Sigmoid colon (tissue), 7 donors: Measurements from ENCODE around the gene ITGA11. TPM values are rescaled to one million over a fixed set of nuclear protein-coding genes. Genes with fewer than 3 reads are reported as not detected.

Experiments
- DNase-seq: peaks from one replicate; pipeline ENCODE4 v3.0.0-alpha.2; 2019
- H3K27ac ChIP-seq, 4 donors: fragments of 200-600 bp; sonication (generic); one replicate each; pipeline ENCODE4 v1.5.1; 2016 to 2019; ENCODE audit warnings: mild to moderate bottlenecking in 1 of 4
- H3K27me3 ChIP-seq, 3 donors: fragments of 200-600 bp; sonication (generic); one replicate each; pipeline ENCODE4 v1.5.1; 2019; ENCODE audit warnings: mild to moderate bottlenecking in 1 of 3
- H3K36me3 ChIP-seq, 4 donors: fragments of 200-600 bp; sonication (generic); one replicate each; pipeline ENCODE4 v1.5.1; 2016 to 2019
- H3K4me1 ChIP-seq, 4 donors: fragments of 200-600 bp; sonication (generic); one replicate each; pipeline ENCODE4 v1.5.1; 2017 to 2019
- H3K4me3 ChIP-seq, 4 donors: fragments of 200-600 bp; sonication (generic); one replicate each; pipeline ENCODE4 v1.5.1; 2017 to 2019; ENCODE audit warnings: mild to moderate bottlenecking in 2 of 4, moderate library complexity in 1 of 4
- H3K9me3 ChIP-seq, 4 donors: fragments of 200-600 bp in 3 of 4; sonication (generic) in 3 of 4; one replicate each; pipeline versions ENCODE4 v1.5.1 to v1.6.1; 2013 to 2019
- CTCF ChIP-seq, 4 experiments: fragments of 450-650 bp in 3 of 4; fragments of 200-600 bp in 1 of 4; IDR thresholded peaks; one replicate each; pipeline ENCODE4 v1.5.1; 2016 to 2019; ENCODE audit warnings: antibody characterized with exemption in 4 of 4, mild to moderate bottlenecking in 3 of 4, moderate library complexity in 2 of 4
- EP300 ChIP-seq, 4 donors: sonication (generic); formaldehyde crosslinking; IDR thresholded peaks; one replicate each; pipeline ENCODE4 v1.6.1; 2017; ENCODE audit warnings: antibody characterized with exemption in 4 of 4
- POLR2A ChIP-seq, 2 donors: fragments of 450-650 bp; IDR thresholded peaks; one replicate each; pipeline ENCODE4 v1.6.1; 2016; ENCODE audit warnings: antibody characterized with exemption in 2 of 2, mild to moderate bottlenecking in 2 of 2, moderate library complexity in 2 of 2
- POLR2AphosphoS5 ChIP-seq, 4 donors: sonication (generic); formaldehyde crosslinking; IDR thresholded peaks; one replicate each; pipeline ENCODE4 v1.6.1; 2017; ENCODE audit warnings: antibody characterized with exemption in 4 of 4
- WGBS, 2 donors: extraction: QIAGEN DNeasy Blood & Tissue Kit; methylation state at CpG; one replicate each; pipeline ENCODE4 v1.1.7; 2013; 5-methylcytosine and 5-hydroxymethylcytosine counted together
- intact Hi-C: fragments of 100-400 bp; cut with DNase I; formaldehyde crosslinking; loops from one replicate; pipeline ENCODE4 v1.15.1; 2023
- polyA plus RNA-seq, 3 donors: library from polyadenylated mRNA; stranded (reverse); fragments of 200-250 nt; gene quantifications; one replicate each; pipeline ENCODE4 v1.2.3, GENCODE V29; 2013
- total RNA-seq, 4 donors: library from RNA; depleted of rRNA; stranded (reverse); fragments of >200 nt; gene quantifications; one replicate each; pipeline ENCODE4 v1.1.0, GENCODE V29; 2016
- donor health status: healthy with polysubstance abuse.
- donor health status: Bipolar disorder and iron deficiency.
- donor health status: healthy.

Gene ITGA11
- total and polyA plus RNA-seq, 7 donors, result 0.71 to 6.1 (median 1.2) TPM

- Histone ChIP-seq H3K36me3 (no peaks in the 10 kb centered on the region), H3K9me3 (no peaks in the 10 kb centered on the region), H3K27me3 (peaks cover 15 to 31% (median 29%) of the 10 kb centered on the region in 3 donors), H3K4me1 (peaks cover 0 to 18% (median 16%) of the 10 kb centered on the region in 4 donors), H3K4me3 (no peak overlapping the region), H3K27ac (no peak overlapping the region)
- intact Hi-C loops, result no loop called here
- DNase-seq, result no peak
- whole genome bisulfite sequencing, 2 donors, result 87 to 89% methylated on average over 1 of the region's 1 CpG
- TF ChIP-seq EP300 (IDR thresholded peaks at IDR 0.05) (no peak), POLR2AphosphoS5 (IDR thresholded peaks at IDR 0.05) (no peak), POLR2A (IDR thresholded peaks at IDR 0.05) (no peak), CTCF (IDR thresholded peaks at IDR 0.05) (no peak)
Observed at GRCh38 chr15:68427963-68428362, 4.0 kb downstream of the ITGA11 start.

GRCh38 chr15:68427366-68427765 is 4.6 kb downstream of the ITGA11 start:
- H3K27me3 ChIP-seq, result peaks cover 11 to 25% (median 23%) of the 10 kb centered on the region in 3 donors
- peaks cover 0 to 18% (median 16%) of the 10 kb centered on the region in 4 donors for H3K4me1 ChIP-seq
- H3K4me3 ChIP-seq, result no peak overlapping the region
- 45 to 66% methylated on average over 3 of the region's 3 CpGs for WGBS, 2 donors
- H3K9me3 ChIP-seq, result no peaks in the 10 kb centered on the region
- no peak overlapping the region for H3K27ac ChIP-seq
- DNase-seq, result no peak
- no peaks in the 10 kb centered on the region for H3K36me3 ChIP-seq
- intact Hi-C loops, result no loop called here
- no peak for TF ChIP-seq CTCF (IDR thresholded peaks at IDR 0.05)
- TF ChIP-seq POLR2A (IDR thresholded peaks at IDR 0.05), result no peak
- TF ChIP-seq POLR2AphosphoS5 (IDR thresholded peaks at IDR 0.05), result no peak
- no peak for TF ChIP-seq EP300 (IDR thresholded peaks at IDR 0.05)

GRCh38 chr15:68426116-68426515 is 5.8 kb downstream of the ITGA11 start:
- intact Hi-C loops, result no loop called here
- peaks cover 5 to 12% (median 10%) of the 10 kb centered on the region in 3 donors for H3K27me3 ChIP-seq
- WGBS, 2 donors, result 91 to 95% methylated on average over 6 of the region's 6 CpGs
- H3K4me3 ChIP-seq, result no peak overlapping the region
- peaks cover 0 to 6% (median 3%) of the 10 kb centered on the region in 4 donors for H3K4me1 ChIP-seq
- DNase-seq, result no peak
- no peak for TF ChIP-seq CTCF (IDR thresholded peaks at IDR 0.05)
- TF ChIP-seq POLR2A (IDR thresholded peaks at IDR 0.05), result no peak
- TF ChIP-seq EP300 (IDR thresholded peaks at IDR 0.05), result no peak
- no peak for TF ChIP-seq POLR2AphosphoS5 (IDR thresholded peaks at IDR 0.05)
- no peaks in the 10 kb centered on the region for H3K9me3 ChIP-seq
- no peak overlapping the region for H3K27ac ChIP-seq
- H3K36me3 ChIP-seq, result no peaks in the 10 kb centered on the region

GRCh38 chr15:68425428-68426060 is 6.4 kb downstream of the ITGA11 start:
- WGBS, 2 donors, result 82 to 91% methylated on average over 9 of the region's 9 CpGs
- H3K4me3 ChIP-seq, result no peak overlapping the region
- peaks cover under 1 to 6% (median 4%) of the 10 kb centered on the region in 3 donors for H3K27me3 ChIP-seq
- intact Hi-C loops, result no loop called here
- H3K36me3 ChIP-seq, result no peaks in the 10 kb centered on the region
- H3K27ac ChIP-seq, result no peak overlapping the region
- no peaks in the 10 kb centered on the region for H3K9me3 ChIP-seq
- DNase-seq, result no peak
- TF ChIP-seq POLR2AphosphoS5 (IDR thresholded peaks at IDR 0.05) (no peak), EP300 (IDR thresholded peaks at IDR 0.05) (no peak), CTCF (IDR thresholded peaks at IDR 0.05) (no peak), POLR2A (IDR thresholded peaks at IDR 0.05) (no peak)
- no peaks in the 10 kb centered on the region for H3K4me1 ChIP-seq
